SK-N-MC (cell line): ENCODE measurements around the gene VSTM2B.
A peak's percentile ranks its signal among the peaks of the same experiment; 100 is the strongest.

Experiments used
- DNase-seq: peaks from one replicate; pipeline ENCODE4 v3.0.0-alpha.2; 2011; ENCODE audit warnings: low read depth, low spot score
- H3K27ac ChIP-seq: fragments of 200-600 bp; sonication (generic); 2 replicates; pipeline ENCODE4 v1.5.1; 2016; ENCODE audit warnings: mixed run types
- H3K36me3 ChIP-seq: fragments of 200-600 bp; sonication (generic); 2 replicates; pipeline ENCODE4 v1.6.1; 2017; ENCODE audit warnings: antibody characterized with exemption, low read length, mixed read lengths; ENCODE audit not compliant: insufficient read depth
- H3K4me3 ChIP-seq: fragments of 200-600 bp; sonication (generic); 2 replicates; pipeline ENCODE4 v1.5.1; 2016
- H3K9ac ChIP-seq: fragments of 200-600 bp; sonication (generic); 2 replicates; pipeline ENCODE4 v1.8.0; 2017; ENCODE audit warnings: mixed run types, mixed read lengths; ENCODE audit not compliant: insufficient read length
- H3K9me3 ChIP-seq: fragments of 200-600 bp; sonication (generic); 2 replicates; pipeline ENCODE4 v1.6.1; 2017; ENCODE audit warnings: low read depth, mild to moderate bottlenecking, antibody characterized with exemption, low read length, moderate library complexity, mixed read lengths
- EZH2 ChIP-seq: fragments of 200-600 bp; sonication (generic); IDR thresholded peaks from one replicate; pipeline ENCODE4 v1.6.1; 2017; ENCODE audit warnings: antibody characterized with exemption
- FOXP2 ChIP-seq: optimal IDR thresholded peaks from 2 replicates; pipeline ENCODE3; 2011; ENCODE audit warnings: mild to moderate bottlenecking, moderate library complexity; ENCODE audit not compliant: insufficient read depth; ENCODE audit errors: extremely low read length, control extremely low read depth
- POLR2AphosphoS5 ChIP-seq: IDR thresholded peaks from 2 replicates; pipeline ENCODE4 v1.6.1; 2012; ENCODE audit warnings: mild to moderate bottlenecking, low read depth, low read length, borderline replicate concordance

Gene VSTM2B

GRCh38 chr19:29603308-29603707 lies 77.5 kb downstream of the VSTM2B start:
- Histone ChIP-seq H3K36me3 (no peaks in the 10 kb centered on the region), H3K9ac (no peak overlapping the region), H3K4me3 (no peak overlapping the region), H3K9me3 (no peaks in the 10 kb centered on the region), H3K27ac (no peak overlapping the region)
- no peak for DNase-seq
- TF ChIP-seq EZH2: no peak
- TF ChIP-seq FOXP2: no peak

GRCh38 chr19:29605653-29606419 lies 80.0 kb downstream of the VSTM2B start, which contains the start of gene POP4:
POP4 (plus strand) TSS chr19:29606283; CDS start chr19:29606319, 36 bp downstream.
- H3K4me3 ChIP-seq: peak within 1 kb of the TSS; percentile 86
- peak within 1 kb of the TSS; percentile 85 for H3K9ac ChIP-seq
- DNase-seq: peak; percentile 76
- TF ChIP-seq POLR2AphosphoS5 (peak; percentile 99), EZH2 (no peak), FOXP2 (peak; percentile 89)
- 0 out of 2 replicates have a peak within 1 kb of the TSS, but pooled peaks have one; percentile 7 for H3K27ac ChIP-seq
- H3K36me3 ChIP-seq: peaks cover 12% of the 10 kb centered on the region; the same call in 1 of the 2 replicates
- no peaks in the 10 kb centered on the region for H3K9me3 ChIP-seq

- TF ChIP-seq EZH2 (no peak), POLR2AphosphoS5 (no peak), FOXP2 (no peak)
- Histone ChIP-seq H3K36me3 (peaks cover 14% of the 10 kb centered on the region; the same call in 1 of the 2 replicates), H3K4me3 (peak overlapping the region; percentile 86), H3K27ac (no peak overlapping the region), H3K9me3 (no peaks in the 10 kb centered on the region), H3K9ac (peak overlapping the region; percentile 85)
- DNase-seq: no peak
Measured at GRCh38 chr19:29606420-29606747, 80.6 kb downstream of the VSTM2B start.

- TF ChIP-seq POLR2AphosphoS5 (no peak), EZH2 (no peak), FOXP2 (no peak)
- Histone ChIP-seq H3K9ac (no peak overlapping the region), H3K4me3 (no peak overlapping the region), H3K27ac (no peak overlapping the region), H3K9me3 (no peaks in the 10 kb centered on the region), H3K36me3 (peaks cover 43% of the 10 kb centered on the region; the same call in 1 of the 2 replicates)
- DNase-seq: no peak
Measured at GRCh38 chr19:29609636-29610035, 83.8 kb downstream of the VSTM2B start.

GRCh38 chr19:29610213-29610573 lies 84.4 kb downstream of the VSTM2B start:
- Histone ChIP-seq H3K9ac (no peak overlapping the region), H3K27ac (no peak overlapping the region), H3K4me3 (no peak overlapping the region), H3K36me3 (peaks cover 43% of the 10 kb centered on the region; the same call in 1 of the 2 replicates), H3K9me3 (no peaks in the 10 kb centered on the region)
- no peak for DNase-seq
- TF ChIP-seq EZH2 (no peak), FOXP2 (no peak), POLR2AphosphoS5 (no peak)

- Histone ChIP-seq H3K36me3 (peaks cover 49% of the 10 kb centered on the region; the same call in 1 of the 2 replicates), H3K4me3 (no peak overlapping the region), H3K9ac (no peak overlapping the region), H3K27ac (no peak overlapping the region), H3K9me3 (no peaks in the 10 kb centered on the region)
- TF ChIP-seq FOXP2 (no peak), POLR2AphosphoS5 (no peak), EZH2 (no peak)
- no peak for DNase-seq
Measured at GRCh38 chr19:29610574-29611271, 84.9 kb downstream of the VSTM2B start.

- H3K9ac ChIP-seq: no peak overlapping the region
- TF ChIP-seq EZH2: no peak
- no peak for TF ChIP-seq FOXP2
- no peak for TF ChIP-seq POLR2AphosphoS5
- H3K27ac ChIP-seq: no peak overlapping the region
- no peak for DNase-seq
- H3K36me3 ChIP-seq: peaks cover 52% of the 10 kb centered on the region; the same call in 1 of the 2 replicates
- H3K9me3 ChIP-seq: no peaks in the 10 kb centered on the region
- H3K4me3 ChIP-seq: no peak overlapping the region
Measured at GRCh38 chr19:29612121-29612520, 86.3 kb downstream of the VSTM2B start.

- no peak for DNase-seq
- Histone ChIP-seq H3K9ac (no peak overlapping the region), H3K27ac (no peak overlapping the region), H3K36me3 (peaks cover 52% of the 10 kb centered on the region; the same call in 1 of the 2 replicates), H3K4me3 (no peak overlapping the region), H3K9me3 (no peaks in the 10 kb centered on the region)
- TF ChIP-seq POLR2AphosphoS5 (no peak), EZH2 (no peak), FOXP2 (no peak)
Measured at GRCh38 chr19:29612801-29613595, 87.2 kb downstream of the VSTM2B start.
